CD8-positive, alpha-beta memory T cell (primary cell): ENCODE results near the gene WDR76. TPM values are rescaled to one million over a fixed set of nuclear protein-coding genes. Genes with fewer than 3 reads are reported as not detected.
"Not testable (repeated sequence)": the region's sequence is repeated elsewhere in the genome, so short reads cannot be mapped to it uniquely, and the experiment has no call there.

Experiments
- CTCF ChIA-PET: fragments of 350-600 bp; sonication (Branson Sonifier 250); formaldehyde crosslinking; loops from one replicate; lab custom pipeline; 2021; ENCODE audit warnings: antibody characterized with exemption; lab: Charles Lee
- POLR2A ChIA-PET: fragments of 350-600 bp; sonication (Branson Sonifier 250); formaldehyde crosslinking; loops from one replicate; lab custom pipeline; 2021; ENCODE audit warnings: antibody characterized with exemption; lab: Charles Lee
- DNase-seq, 5 donors: peaks; one replicate each; pipeline versions ENCODE4 v3.0.0 to v3.0.0-alpha.2; 2020 to 2022; ENCODE audit warnings: mixed read lengths in 1 of 5
- H3K27ac ChIP-seq: one replicate; pipeline ENCODE4 v1.7.0; 2013; ENCODE audit warnings: low read depth, mild to moderate bottlenecking, low read length, moderate library complexity
- H3K27me3 ChIP-seq: 2 replicates; pipeline ENCODE4 v1.7.0; 2013; ENCODE audit warnings: low read length, mild to moderate bottlenecking; ENCODE audit not compliant: insufficient read depth, poor library complexity, severe bottlenecking
- H3K36me3 ChIP-seq: 2 replicates; pipeline ENCODE4 v1.7.0; 2013; ENCODE audit warnings: mild to moderate bottlenecking, low read length, moderate library complexity; ENCODE audit not compliant: insufficient read depth
- H3K4me1 ChIP-seq: 2 replicates; pipeline ENCODE4 v1.7.0; 2013; ENCODE audit warnings: mild to moderate bottlenecking, low read length, moderate library complexity; ENCODE audit not compliant: insufficient read depth
- H3K4me3 ChIP-seq: 2 replicates; pipeline ENCODE4 v1.7.0; 2013; ENCODE audit warnings: mild to moderate bottlenecking, low read length
- H3K9me3 ChIP-seq: 2 replicates; pipeline ENCODE4 v1.7.0; 2013; ENCODE audit warnings: mild to moderate bottlenecking, low read length
- H3K27ac Mint-ChIP-seq, 8 donors: one replicate each; pipeline ENCODE4 v1.8.0; 2020 to 2021; ENCODE audit warnings: mixed read lengths in 8 of 8, mild to moderate bottlenecking in 6 of 8, inconsistent platforms in 3 of 8, moderate library complexity in 3 of 8
- H3K27me3 Mint-ChIP-seq, 2 donors: one replicate each; pipeline ENCODE4 v1.8.0; 2020 to 2021; ENCODE audit warnings: mixed read lengths in 2 of 2, mild to moderate bottlenecking in 1 of 2, moderate library complexity in 1 of 2
- H3K36me3 Mint-ChIP-seq, 3 donors: one replicate each; pipeline ENCODE4 v1.8.0; 2020 to 2021; ENCODE audit warnings: mixed read lengths in 3 of 3, inconsistent platforms in 1 of 3, mild to moderate bottlenecking in 1 of 3
- H3K4me1 Mint-ChIP-seq, 3 donors: one replicate each; pipeline ENCODE4 v1.8.0; 2020 to 2021; ENCODE audit warnings: mixed read lengths in 3 of 3, inconsistent platforms in 1 of 3, mild to moderate bottlenecking in 1 of 3
- H3K4me3 Mint-ChIP-seq, 7 donors: one replicate each; pipeline ENCODE4 v1.8.0; 2020 to 2021; ENCODE audit warnings: mixed read lengths in 7 of 7, mild to moderate bottlenecking in 6 of 7, moderate library complexity in 4 of 7, inconsistent platforms in 2 of 7
- H3K9me3 Mint-ChIP-seq, 5 donors: one replicate each; pipeline ENCODE4 v1.8.0; 2020 to 2022; ENCODE audit warnings: mixed read lengths in 5 of 5, mild to moderate bottlenecking in 3 of 5, moderate library complexity in 2 of 5, inconsistent platforms in 1 of 5
- polyA plus RNA-seq: library from polyadenylated mRNA; unstranded; fragments of 300-500 nt; fragmentation: Illumina TruSeq; gene quantifications from one replicate; pipeline ENCODE4 v1.2.3, GENCODE V29; 2021
- total RNA-seq, 2 experiments: library from RNA; stranded (reverse); gene quantifications; one replicate each; pipeline ENCODE4 v1.2.3, GENCODE V29; 2021

WDR76 gene
- total and polyA plus RNA-seq, 3 experiments from 2014 or later: 7.5 to 75.6 (median 71.4) TPM

DNA sequence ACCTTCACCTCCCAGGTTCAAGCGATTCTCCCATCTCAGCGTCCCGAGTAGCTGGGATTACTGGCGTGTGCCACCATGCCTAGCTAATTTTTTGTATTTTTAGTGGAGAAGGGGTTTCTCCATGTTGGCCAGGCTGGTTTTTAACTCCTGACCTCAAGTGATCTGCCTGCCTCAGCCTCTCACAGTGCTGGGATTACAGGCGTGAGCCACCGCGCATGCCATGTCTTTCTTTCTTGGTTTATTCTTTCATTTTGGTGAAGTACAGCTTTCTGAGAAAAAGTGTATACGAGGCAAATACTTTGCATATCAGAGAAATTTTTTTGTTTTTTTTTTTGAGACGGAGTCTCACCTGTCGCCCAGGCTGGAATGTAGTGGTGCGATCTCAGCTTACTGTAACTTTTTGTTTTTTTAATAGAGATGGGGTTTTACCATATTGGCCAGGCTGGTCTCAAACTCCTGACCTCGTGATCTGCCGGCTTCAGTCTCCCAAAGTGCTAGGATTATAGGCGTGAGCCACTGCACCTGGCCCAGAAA is 4.8 kb downstream of the WDR76 start:
- H3K27me3 ChIP-seq, H3K36me3 ChIP-seq, H3K27ac ChIP-seq, DNase-seq, H3K4me3 ChIP-seq, H3K9me3 ChIP-seq, H3K27me3 Mint-ChIP-seq, H3K9me3 Mint-ChIP-seq: not testable (repeated sequence)
- POLR2A ChIA-PET: interaction anchor here (0.6 kb wide), 1 partner anchor 1021 kb away, joined by 3 read pairs; no protein-coding TSS in a partner anchor
- H3K4me1 ChIP-seq: peaks cover 14% of the 10 kb centered on the region
- peaks cover 31 to 44% (median 42%) of the 10 kb centered on the region in 3 donors for H3K4me1 Mint-ChIP-seq
- H3K36me3 Mint-ChIP-seq: peaks cover 0 to 29% (median 10%) of the 10 kb centered on the region in 3 donors
- peak overlapping the region in 6 of 8 donors; percentile 20 to 91 (median 76) for H3K27ac Mint-ChIP-seq
- CTCF ChIA-PET: interaction anchor here (0.7 to 1.2 kb wide), 2 partner anchors 9 to 20 kb away, joined by 3 read pairs; no protein-coding TSS in a partner anchor
- peak overlapping the region in 2 of 7 donors; percentile 25 to 55 for H3K4me3 Mint-ChIP-seq

DNA sequence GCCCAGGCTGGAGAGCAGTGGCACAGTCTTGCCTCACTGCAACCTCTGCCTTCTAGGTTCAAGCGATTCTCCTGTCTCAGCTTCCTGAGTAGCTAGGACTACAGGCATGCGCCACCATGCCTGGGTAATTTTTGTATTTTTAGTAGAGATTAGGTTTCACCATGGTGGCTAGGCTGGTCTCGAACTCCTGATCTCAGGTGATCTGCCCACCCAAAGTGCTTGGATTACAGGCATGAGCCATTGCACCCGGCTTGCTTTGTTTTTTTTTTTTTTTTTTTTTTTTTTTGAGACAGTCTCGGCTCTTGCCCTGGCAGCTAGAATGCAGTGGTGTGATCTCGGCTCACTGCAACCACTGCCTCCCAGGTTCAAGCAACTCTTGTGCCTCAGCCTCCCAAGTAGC is 5.7 kb downstream of the WDR76 start:
- not testable (repeated sequence) for H3K27ac ChIP-seq, H3K27me3 Mint-ChIP-seq, H3K27me3 ChIP-seq, H3K9me3 ChIP-seq, DNase-seq, H3K9me3 Mint-ChIP-seq, H3K4me3 ChIP-seq, H3K36me3 ChIP-seq
- Mint-ChIP-seq H3K4me3 (peak overlapping the region in 5 of 7 donors; percentile 11 to 55 (median 19)), H3K36me3 (peaks cover 0 to 34% (median 12%) of the 10 kb centered on the region in 3 donors), H3K27ac (peak overlapping the region in 6 of 8 donors; percentile 20 to 80 (median 50)), H3K4me1 (peaks cover 24 to 39% (median 36%) of the 10 kb centered on the region in 3 donors)
- ChIA-PET CTCF (interaction anchor here (0.9 kb wide), 1 partner anchor 11 kb away, joined by 3 read pairs; no protein-coding TSS in a partner anchor), POLR2A (interaction anchor here (0.6 kb wide), 1 partner anchor 1022 kb away, joined by 3 read pairs; no protein-coding TSS in a partner anchor)
- H3K4me1 ChIP-seq: peaks cover 10% of the 10 kb centered on the region

DNA sequence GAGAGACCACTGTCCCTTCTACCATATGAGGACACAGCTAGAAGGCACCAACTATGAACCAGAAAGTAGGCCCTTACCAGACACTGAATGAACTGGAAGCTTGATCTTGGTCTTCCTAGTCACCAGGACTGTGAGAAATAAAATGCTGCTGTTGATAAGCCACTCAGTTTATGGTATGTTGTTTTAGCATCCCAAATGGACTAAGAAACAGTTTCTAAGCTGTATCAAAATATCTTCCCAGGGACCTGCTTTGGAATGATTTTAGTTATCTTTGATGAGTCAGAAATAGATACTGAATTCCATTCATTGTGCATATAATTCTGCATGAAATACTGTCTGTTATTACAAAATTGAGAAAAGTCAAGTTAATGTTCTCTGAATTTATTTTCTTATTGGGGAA is 18.6 kb downstream of the WDR76 start:
- Mint-ChIP-seq H3K27ac (peak overlapping the region in 2 of 8 donors; percentile 36 to 43), H3K36me3 (peaks cover 0 to 55% (median 15%) of the 10 kb centered on the region in 3 donors), H3K4me1 (peaks cover 0 to 1% (median 0%) of the 10 kb centered on the region in 3 donors), H3K9me3 (no peaks in the 10 kb centered on the region), H3K27me3 (no peaks in the 10 kb centered on the region), H3K4me3 (no peak overlapping the region)
- no peak for DNase-seq
- ChIA-PET CTCF (no interaction called here), POLR2A (interaction anchor here (0.6 to 1.1 kb wide), 2 partner anchors 8 to 21 kb away, joined by 3 read pairs; partner anchors contain the start of gene MFAP1)
- Histone ChIP-seq H3K4me1 (no peaks in the 10 kb centered on the region), H3K9me3 (no peaks in the 10 kb centered on the region), H3K27ac (no peak overlapping the region), H3K36me3 (no peaks in the 10 kb centered on the region), H3K27me3 (no peaks in the 10 kb centered on the region), H3K4me3 (no peak overlapping the region)

DNA sequence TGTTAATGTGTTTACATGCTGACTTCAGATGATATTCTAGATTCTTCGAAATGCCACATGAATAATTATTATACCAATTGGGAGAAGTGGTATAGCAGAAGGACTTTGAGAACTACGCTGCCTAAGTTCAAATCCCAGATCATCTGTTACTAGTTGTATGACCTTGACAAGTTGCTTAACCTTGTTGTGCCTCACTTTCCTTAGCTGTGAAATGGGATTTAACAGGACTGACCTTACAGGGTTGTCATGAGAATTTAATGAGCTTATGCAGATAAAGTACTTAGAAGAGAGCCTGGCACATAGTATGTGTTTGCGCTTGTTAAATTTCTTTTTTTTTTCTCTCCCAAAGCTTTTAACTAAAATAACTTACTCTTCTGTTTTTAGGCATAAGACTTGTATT is 24.4 kb downstream of the WDR76 start:
- CTCF ChIA-PET: no interaction called here
- H3K4me1 Mint-ChIP-seq: no peaks in the 10 kb centered on the region

DNA sequence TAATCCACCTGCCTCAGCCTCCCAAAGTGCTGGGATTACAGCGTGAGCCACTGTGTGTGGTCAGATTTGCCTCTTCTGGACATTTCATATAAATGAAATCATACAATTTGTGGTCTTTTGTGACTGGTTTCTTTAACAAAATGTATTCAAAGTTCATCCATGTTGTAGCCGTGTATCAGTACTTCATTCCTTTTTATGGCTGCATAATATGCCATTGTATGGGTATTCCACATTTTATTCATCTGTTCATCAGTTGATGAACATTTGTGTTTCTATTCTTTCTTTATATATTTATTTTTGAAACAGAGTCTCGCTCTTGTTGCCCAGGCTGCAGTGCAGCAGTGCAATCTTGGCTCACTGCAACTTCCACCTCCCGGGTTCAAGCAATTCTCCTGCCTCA is 25.8 kb downstream of the WDR76 start:
- peaks cover 12% of the 10 kb centered on the region for H3K36me3 ChIP-seq
- Mint-ChIP-seq H3K27ac (no peak overlapping the region), H3K36me3 (peaks cover 3 to 60% (median 17%) of the 10 kb centered on the region in 3 donors), H3K4me1 (no peaks in the 10 kb centered on the region), H3K27me3 (no peaks in the 10 kb centered on the region), H3K4me3 (no peak overlapping the region), H3K9me3 (no peaks in the 10 kb centered on the region)
- H3K27ac ChIP-seq: no peak overlapping the region
- CTCF ChIA-PET: no interaction called here
- no peaks in the 10 kb centered on the region for H3K27me3 ChIP-seq
- H3K4me3 ChIP-seq: no peak overlapping the region
- no peaks in the 10 kb centered on the region for H3K4me1 ChIP-seq
- no peak for DNase-seq
- POLR2A ChIA-PET: no interaction called here
- H3K9me3 ChIP-seq: no peaks in the 10 kb centered on the region

More for the DNA sequence above, 24.4 kb downstream of the WDR76 start:
- H3K9me3 ChIP-seq: no peaks in the 10 kb centered on the region
- no peak overlapping the region for H3K4me3 Mint-ChIP-seq
- no peak for DNase-seq
- H3K9me3 Mint-ChIP-seq: no peaks in the 10 kb centered on the region
- H3K27ac Mint-ChIP-seq: peak overlapping the region in 1 of 8 donors; percentile 47
- H3K36me3 Mint-ChIP-seq: peaks cover 3 to 53% (median 17%) of the 10 kb centered on the region in 3 donors
- peaks cover 7% of the 10 kb centered on the region for H3K36me3 ChIP-seq
- H3K4me1 ChIP-seq: no peaks in the 10 kb centered on the region
- no peak overlapping the region for H3K4me3 ChIP-seq
- POLR2A ChIA-PET: no interaction called here
- H3K27me3 Mint-ChIP-seq: no peaks in the 10 kb centered on the region
- no peaks in the 10 kb centered on the region for H3K27me3 ChIP-seq
- no peak overlapping the region for H3K27ac ChIP-seq

DNA sequence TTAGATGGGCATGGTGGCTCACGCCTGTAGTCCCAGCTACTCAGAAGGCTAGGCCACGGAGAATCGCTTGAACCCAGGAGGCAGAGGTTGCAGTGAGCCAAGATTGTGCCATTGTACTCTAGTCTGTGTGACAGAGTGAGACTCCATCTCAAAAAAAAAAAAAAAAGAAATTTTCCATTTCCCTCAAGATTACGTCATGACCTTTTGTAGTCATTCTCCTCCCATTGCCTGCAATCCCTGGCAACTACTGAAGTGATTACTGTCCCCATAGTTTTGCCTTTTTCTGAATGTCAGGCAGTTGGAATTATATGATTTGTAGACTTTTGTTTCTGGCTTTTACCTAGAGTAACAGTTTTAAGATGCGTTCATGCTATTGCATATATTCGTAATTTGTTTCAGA is 28.0 kb downstream of the WDR76 start:
- Histone ChIP-seq H3K4me3 (no peak overlapping the region), H3K36me3 (peaks cover 24% of the 10 kb centered on the region), H3K27me3 (no peaks in the 10 kb centered on the region), H3K9me3 (no peaks in the 10 kb centered on the region), H3K4me1 (no peaks in the 10 kb centered on the region), H3K27ac (no peak overlapping the region)
- CTCF ChIA-PET: no interaction called here
- no peak overlapping the region for H3K4me3 Mint-ChIP-seq
- no peak overlapping the region for H3K27ac Mint-ChIP-seq
- H3K27me3 Mint-ChIP-seq: no peaks in the 10 kb centered on the region
- peaks cover 3 to 66% (median 19%) of the 10 kb centered on the region in 3 donors for H3K36me3 Mint-ChIP-seq
- DNase-seq: no peak
- no peaks in the 10 kb centered on the region for H3K9me3 Mint-ChIP-seq
- POLR2A ChIA-PET: no interaction called here
- no peaks in the 10 kb centered on the region for H3K4me1 Mint-ChIP-seq

DNA sequence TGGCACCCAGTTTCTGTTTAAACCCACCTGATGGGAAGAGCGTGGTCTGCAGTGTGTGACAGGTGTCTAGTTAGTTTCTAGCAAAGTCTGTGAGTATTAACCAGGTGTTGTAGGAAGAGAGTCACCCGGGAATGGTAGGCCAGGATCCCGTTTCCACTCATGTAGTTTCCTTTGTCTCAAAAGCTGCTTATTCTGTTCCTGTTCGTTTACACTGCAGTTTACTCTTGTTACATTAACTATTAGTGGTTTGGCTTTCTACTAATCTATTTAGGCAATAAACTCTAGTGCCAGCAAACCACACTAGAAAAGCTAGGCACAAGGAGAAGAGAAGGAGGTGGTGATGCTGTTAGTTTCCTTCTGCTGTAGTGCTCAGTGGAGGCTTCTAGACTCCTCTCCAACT is 32.7 kb downstream of the WDR76 start:
- H3K36me3 ChIP-seq: peaks cover 30% of the 10 kb centered on the region
- H3K4me1 Mint-ChIP-seq: no peaks in the 10 kb centered on the region

DNA sequence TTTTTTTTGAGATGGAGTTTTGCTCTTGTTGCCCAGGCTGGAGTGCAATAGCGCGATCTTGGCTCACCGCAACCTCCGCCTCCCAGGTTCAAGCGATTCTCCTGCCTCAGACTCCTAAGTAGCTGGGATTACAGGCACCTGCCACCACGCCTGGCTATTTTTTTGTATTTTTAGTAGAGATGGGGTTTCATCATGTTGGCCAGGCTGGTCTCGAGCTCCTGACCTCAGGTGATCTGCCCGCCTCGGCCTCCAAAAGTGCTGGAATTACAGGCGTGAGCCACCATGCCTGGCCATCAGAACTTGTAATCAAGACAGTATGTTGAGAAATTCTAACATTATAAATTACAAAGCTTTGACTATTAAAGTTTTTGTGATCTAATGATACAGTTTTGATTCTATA is 39.8 kb downstream of the WDR76 start:
- H3K4me3 Mint-ChIP-seq, H3K4me1 Mint-ChIP-seq, H3K27ac Mint-ChIP-seq, POLR2A ChIA-PET, H3K36me3 ChIP-seq, H3K9me3 ChIP-seq, H3K27me3 Mint-ChIP-seq, H3K4me3 ChIP-seq, H3K27me3 ChIP-seq, H3K9me3 Mint-ChIP-seq, H3K27ac ChIP-seq, H3K4me1 ChIP-seq, CTCF ChIA-PET, DNase-seq: not testable (repeated sequence)
- peaks cover 5 to 34% (median 15%) of the 10 kb centered on the region in 3 donors for H3K36me3 Mint-ChIP-seq

More for the DNA sequence above, 32.7 kb downstream of the WDR76 start:
- no peak for DNase-seq
- Mint-ChIP-seq H3K27me3 (no peaks in the 10 kb centered on the region), H3K4me3 (no peak overlapping the region), H3K36me3 (peaks cover 5 to 58% (median 9%) of the 10 kb centered on the region in 3 donors), H3K27ac (peak overlapping the region in 1 of 8 donors; percentile 5), H3K9me3 (no peaks in the 10 kb centered on the region)
- no peaks in the 10 kb centered on the region for H3K27me3 ChIP-seq
- CTCF ChIA-PET: no interaction called here
- no peaks in the 10 kb centered on the region for H3K4me1 ChIP-seq
- H3K27ac ChIP-seq: no peak overlapping the region
- POLR2A ChIA-PET: no interaction called here
- no peak overlapping the region for H3K4me3 ChIP-seq
- no peaks in the 10 kb centered on the region for H3K9me3 ChIP-seq
